ENCODE results near the gene B3GAT2.

The B3GAT2 gene

DNA sequence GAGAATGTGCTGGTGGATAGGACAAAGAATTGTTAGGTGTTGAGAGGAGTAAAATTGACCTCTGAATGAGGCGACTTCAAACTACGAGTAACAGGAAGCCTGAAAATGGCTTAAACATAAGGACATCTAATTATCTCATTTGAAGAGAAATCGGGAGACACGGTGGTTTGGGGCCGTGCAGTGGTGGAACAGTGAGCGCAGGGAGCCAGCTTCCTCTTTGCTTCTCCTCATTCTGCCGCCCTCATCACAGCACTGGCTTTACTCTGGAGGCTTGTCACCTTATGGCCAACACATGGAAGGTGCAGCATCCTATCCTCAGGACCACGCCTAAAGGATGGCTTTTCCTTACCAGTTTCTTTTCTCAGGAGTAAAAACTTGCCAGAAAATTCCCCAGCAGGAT is 114.3 kb downstream of the B3GAT2 start:
- TF ChIP-seq, protein P1, sequence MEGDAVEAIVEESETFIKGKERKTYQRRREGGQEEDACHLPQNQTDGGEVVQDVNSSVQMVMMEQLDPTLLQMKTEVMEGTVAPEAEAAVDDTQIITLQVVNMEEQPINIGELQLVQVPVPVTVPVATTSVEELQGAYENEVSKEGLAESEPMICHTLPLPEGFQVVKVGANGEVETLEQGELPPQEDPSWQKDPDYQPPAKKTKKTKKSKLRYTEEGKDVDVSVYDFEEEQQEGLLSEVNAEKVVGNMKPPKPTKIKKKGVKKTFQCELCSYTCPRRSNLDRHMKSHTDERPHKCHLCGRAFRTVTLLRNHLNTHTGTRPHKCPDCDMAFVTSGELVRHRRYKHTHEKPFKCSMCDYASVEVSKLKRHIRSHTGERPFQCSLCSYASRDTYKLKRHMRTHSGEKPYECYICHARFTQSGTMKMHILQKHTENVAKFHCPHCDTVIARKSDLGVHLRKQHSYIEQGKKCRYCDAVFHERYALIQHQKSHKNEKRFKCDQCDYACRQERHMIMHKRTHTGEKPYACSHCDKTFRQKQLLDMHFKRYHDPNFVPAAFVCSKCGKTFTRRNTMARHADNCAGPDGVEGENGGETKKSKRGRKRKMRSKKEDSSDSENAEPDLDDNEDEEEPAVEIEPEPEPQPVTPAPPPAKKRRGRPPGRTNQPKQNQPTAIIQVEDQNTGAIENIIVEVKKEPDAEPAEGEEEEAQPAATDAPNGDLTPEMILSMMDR (IDR thresholded peaks at IDR 0.05; ENCODE audit: control extremely low read depth, extremely low read depth, low read depth, missing control alignments): no peak
- no peak for DNase-seq (ENCODE audit: extremely low spot score)
- ChIA-PET CTCF (interaction anchor here (1.2 to 1.5 kb wide), 4 partner anchors 10 to 42 kb away, joined by 3 to 6 read pairs (median 4); no protein-coding TSS in a partner anchor), POLR2A (interaction anchor here (0.6 kb wide), 1 partner anchor 49 kb away, joined by 3 read pairs; no protein-coding TSS in a partner anchor)

DNA sequence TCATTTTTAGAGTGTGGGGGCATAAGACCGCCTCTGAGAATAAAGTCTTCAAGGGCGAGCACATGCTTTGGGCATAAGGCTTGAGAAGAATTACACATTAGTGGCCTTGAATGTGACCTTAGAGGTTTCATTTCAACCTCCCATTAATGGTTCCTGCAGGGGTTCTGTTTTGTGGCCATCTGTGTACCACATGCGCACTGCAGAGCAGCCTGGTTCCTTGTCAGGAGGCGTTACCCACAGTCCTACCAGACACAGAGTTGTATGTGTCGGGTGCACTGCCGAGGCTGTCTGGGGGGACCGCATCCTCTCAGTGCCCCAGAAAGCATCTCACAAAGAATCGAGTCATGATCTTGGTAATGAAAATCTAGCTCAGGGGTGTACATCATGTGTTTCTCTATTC is 115.7 kb downstream of the B3GAT2 start:
- TF ChIP-seq, protein P1 (IDR thresholded peaks at IDR 0.05; ENCODE audit: control extremely low read depth, extremely low read depth, low read depth, missing control alignments): no peak
- no peak for DNase-seq (ENCODE audit: extremely low spot score)
- ChIA-PET POLR2A (no interaction called here), CTCF (interaction anchor here (1.0 to 1.4 kb wide), 2 partner anchors 9 to 43 kb away, joined by 4 read pairs; no protein-coding TSS in a partner anchor)

DNA sequence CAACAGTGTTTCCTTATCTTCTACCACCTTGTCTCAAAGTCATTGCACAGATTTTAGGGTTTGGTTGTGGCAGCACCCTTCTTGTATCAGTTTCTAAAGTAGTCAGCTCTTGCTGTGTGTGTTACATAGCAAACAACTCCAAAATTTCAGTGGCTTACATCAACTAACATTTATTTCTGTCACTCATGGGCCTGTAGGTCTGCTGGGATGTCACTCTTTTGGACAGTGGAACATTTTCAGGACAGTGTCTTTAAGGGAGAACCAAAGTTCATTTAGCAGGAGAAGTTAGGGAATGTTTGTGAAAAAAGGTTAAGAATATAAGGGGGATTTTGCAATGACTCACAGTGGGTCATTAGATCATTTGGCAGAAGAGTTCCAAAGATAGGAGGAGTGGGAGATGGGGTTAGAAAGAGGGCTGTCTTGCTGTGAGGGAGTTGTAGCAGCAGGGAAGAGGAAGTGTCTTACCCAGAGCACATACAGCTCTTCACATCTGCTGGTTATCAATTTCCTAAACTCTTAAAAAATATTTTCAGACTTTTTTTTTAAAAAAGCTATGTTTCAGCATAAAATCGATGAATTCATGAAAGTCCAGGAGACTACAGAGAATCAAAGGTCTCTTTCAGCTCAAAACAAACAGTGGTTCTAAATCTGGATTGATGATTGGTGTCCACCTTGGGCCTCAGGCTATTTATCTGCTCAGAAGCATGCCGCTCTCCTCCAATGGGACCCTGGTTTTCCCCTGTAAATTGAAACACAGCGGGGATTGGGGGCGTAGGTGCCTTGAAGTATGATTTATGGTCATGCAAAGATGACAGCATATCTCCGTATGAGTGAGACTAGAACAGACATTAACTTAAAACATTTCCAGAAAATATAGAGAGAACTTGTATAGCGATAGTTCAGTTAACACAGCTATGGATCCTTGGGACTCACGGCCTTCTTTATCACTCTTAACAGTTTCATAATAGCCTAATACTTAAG is 117.3 kb downstream of the B3GAT2 start:
- CTCF ChIA-PET: interaction anchor here (1.0 to 2.9 kb wide), 7 partner anchors 7 to 132 kb away, joined by 3 to 15 read pairs (median 4); no protein-coding TSS in a partner anchor
- DNase-seq (ENCODE audit: extremely low spot score): no peak
- TF ChIP-seq, protein P1 (IDR thresholded peaks at IDR 0.05; ENCODE audit: control extremely low read depth, extremely low read depth, low read depth, missing control alignments): no peak
- POLR2A ChIA-PET: no interaction called here

GRCh38 chr6:70838907-70839285 is 118.0 kb downstream of the B3GAT2 start:
- DNase-seq (ENCODE audit: extremely low spot score): no peak
- CTCF ChIA-PET: interaction anchor here (1.2 to 2.9 kb wide), 4 partner anchors 12 to 132 kb away, joined by 3 to 15 read pairs (median 4); no protein-coding TSS in a partner anchor
- TF ChIP-seq, protein P1 (IDR thresholded peaks at IDR 0.05; ENCODE audit: control extremely low read depth, extremely low read depth, low read depth, missing control alignments): no peak
- POLR2A ChIA-PET: no interaction called here

GRCh38 chr6:70834520-70834919 is 122.3 kb downstream of the B3GAT2 start:
- DNase-seq (ENCODE audit: extremely low spot score): no peak
- ChIA-PET CTCF (interaction anchor here (1.2 kb wide), 1 partner anchor 127 kb away, joined by 4 read pairs; no protein-coding TSS in a partner anchor), POLR2A (no interaction called here)
- TF ChIP-seq, protein P1 (IDR thresholded peaks at IDR 0.05; ENCODE audit: control extremely low read depth, extremely low read depth, low read depth, missing control alignments): no peak

DNA sequence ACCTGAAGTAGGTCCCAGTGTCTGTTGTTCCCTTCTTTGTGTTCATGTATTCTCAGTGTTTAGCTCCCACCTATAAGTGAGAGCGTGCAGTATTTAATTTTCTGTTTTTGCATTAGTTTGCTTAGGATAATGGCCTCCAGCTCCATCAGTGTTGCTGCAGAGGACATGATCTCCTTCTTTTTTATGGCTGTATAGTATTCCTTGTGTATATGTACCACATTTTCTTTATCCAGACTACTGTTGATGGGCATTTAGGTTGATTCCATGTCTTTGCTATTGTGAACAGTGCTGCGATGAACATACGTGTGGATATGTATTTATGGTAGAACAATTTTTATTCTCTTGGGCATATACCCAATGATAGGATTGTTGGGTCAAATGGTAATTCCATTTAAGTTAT is 125.4 kb downstream of the B3GAT2 start:
- DNase-seq (ENCODE audit: extremely low spot score): no peak
- TF ChIP-seq, protein P1 (IDR thresholded peaks at IDR 0.05; ENCODE audit: control extremely low read depth, extremely low read depth, low read depth, missing control alignments): no peak
- CTCF ChIA-PET: interaction anchor here (1.0 to 1.1 kb wide), 2 partner anchors 9 to 12 kb away, joined by 4 read pairs; no protein-coding TSS in a partner anchor
- POLR2A ChIA-PET: no interaction called here
